GM19372 (cell line): ENCODE results near the gene SCAF8.
"Not testable (repeated sequence)": the region's sequence is repeated elsewhere in the genome, so short reads cannot be mapped to it uniquely, and the experiment has no call there.

Experiments used
- ATAC-seq: cut with Tn5 transposase; IDR thresholded peaks from one replicate; pipeline ENCODE4 v1.9.1; 2021; ENCODE audit warnings: mild to moderate bottlenecking, low read depth, moderate library complexity; ENCODE audit not compliant: unreplicated experiment

Gene SCAF8

DNA sequence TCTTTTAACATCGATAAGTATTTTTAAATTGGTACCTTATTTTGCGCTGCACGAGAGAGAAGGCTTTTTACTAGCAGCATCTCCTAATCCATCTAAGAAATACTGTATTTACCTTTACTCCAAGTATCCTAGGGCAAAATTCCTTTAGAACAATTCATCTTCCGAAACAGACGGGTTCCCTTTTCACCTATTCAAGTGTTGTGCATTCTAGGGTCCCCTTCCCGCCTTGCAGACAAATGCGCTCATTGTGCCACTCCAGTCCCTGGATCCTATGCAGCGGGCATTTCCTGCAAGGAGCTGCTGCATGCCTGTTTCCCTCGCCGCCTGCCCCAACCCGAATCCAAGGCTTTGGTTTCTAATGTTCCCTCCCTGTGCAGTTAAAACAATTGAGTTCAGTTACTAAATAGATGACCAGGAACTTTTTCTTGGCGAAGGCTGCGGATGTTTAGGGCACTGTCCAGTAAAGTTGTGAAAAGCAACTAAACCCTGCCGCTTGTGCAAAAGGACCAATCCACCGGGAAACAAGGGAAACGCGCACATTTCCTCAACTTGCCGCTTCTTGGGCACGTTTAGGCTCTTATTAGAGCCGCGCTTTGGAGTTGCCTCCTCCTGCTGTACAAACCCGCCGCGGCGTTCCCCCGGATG is 556 bp upstream of the SCAF8 start:
- no peak for ATAC-seq

DNA sequence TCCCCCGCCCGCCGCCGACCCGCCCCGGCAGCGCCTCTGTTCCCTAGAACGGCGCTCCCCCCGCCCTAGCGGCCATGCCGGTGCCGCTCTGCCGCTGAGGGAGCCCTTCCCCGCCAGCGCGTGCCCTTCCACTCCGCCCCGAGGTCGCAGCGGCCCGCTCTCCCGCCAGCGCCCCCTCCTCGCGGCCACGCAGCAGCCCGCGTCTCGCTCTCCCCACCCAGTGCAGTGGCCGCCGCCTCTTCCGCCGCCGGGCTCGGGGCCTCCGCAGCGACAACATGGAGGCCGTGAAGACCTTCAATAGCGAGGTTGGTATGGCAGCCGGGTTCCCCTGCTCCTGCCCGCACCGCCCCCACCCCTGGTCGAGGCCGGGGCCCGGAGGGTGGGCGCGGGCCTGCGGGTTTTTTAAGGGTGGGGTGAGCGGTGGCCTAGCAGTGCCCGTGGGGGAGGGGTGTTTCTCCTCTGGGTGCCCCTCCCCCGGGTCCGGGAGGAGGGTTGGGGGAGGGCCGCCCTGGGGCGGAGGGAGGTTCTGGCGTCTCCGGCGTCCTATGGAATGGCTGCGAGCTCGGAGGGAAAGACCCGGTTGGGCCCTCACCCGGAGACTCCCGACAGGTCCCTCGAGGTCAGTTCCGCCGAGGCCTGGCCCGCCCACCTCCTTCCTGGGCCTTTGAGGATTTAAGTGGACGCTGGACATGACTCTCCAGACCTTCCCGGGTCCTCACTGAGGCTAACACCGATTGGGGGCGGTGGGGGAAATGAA is 588 bp downstream of the SCAF8 start:
- peak; percentile 67 for ATAC-seq

DNA sequence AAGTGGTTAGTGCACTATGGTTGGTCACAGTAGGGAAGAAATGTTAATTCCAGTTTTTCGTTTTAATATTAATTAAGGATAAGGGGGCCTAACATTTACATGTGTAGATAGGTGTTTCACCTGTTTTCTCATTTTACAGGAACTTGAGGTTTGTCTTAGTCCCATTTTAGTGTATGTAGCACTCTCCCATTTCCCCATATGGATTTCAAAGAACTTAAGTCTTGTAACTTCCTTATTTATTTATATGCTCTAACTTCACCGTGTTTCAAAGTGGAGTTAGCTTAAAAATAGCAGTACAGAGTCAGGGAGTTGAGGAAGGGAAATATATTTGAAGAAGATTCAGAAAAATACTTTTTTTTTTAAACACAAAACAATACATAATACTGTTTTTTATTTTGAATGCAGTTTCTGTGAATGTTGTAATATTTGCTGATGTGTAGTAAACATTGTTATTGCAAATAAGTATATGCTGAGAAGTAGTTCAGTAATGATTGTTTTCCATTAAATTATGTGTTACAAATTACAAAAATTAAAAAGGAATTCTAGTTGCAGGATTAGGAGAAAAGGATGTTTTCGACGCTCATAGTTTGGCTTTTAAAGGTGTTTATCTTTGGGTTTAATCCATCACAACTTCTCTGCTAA is 3.5 kb downstream of the SCAF8 start:
- no peak for ATAC-seq

DNA sequence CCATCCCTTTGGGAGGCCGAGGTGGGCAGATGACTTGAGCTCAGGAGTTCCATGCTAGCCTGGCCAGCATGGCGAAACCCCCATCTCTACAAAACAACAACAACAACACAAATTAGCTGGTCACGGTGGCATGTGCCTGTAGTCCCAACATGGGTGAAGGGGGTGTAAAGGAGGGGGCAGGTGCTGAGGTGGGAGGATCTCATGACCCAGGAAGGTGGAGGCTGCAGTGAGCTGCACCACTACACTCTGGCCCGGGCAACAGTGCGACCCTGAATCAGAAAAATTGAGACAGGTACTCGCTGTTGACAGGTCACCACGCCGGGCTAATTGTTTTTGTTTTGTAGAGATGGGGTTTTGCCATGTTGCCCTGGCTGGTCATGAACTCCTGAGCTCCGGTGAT is 4.2 kb downstream of the SCAF8 start:
- no peak for ATAC-seq

DNA sequence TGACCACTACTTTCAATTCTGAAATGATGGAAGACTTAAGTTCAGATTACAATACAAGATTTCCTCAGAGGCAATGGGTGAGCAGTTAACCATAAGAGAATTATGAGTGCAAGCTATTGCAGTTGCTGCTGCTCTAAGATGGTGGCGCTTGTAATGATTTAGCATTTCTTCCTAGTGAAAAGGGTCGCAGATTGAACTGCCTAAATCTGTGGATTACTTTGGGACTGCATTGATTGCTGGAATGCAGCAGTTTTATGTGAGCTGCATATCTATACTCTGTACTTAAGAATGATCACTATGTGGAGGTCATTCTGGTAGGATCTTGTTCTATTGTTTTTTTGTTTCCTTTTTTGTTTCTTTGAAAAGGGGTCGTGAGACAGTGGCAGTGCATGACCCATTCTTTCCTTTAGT is 5.3 kb downstream of the SCAF8 start:
- ATAC-seq = no peak

DNA sequence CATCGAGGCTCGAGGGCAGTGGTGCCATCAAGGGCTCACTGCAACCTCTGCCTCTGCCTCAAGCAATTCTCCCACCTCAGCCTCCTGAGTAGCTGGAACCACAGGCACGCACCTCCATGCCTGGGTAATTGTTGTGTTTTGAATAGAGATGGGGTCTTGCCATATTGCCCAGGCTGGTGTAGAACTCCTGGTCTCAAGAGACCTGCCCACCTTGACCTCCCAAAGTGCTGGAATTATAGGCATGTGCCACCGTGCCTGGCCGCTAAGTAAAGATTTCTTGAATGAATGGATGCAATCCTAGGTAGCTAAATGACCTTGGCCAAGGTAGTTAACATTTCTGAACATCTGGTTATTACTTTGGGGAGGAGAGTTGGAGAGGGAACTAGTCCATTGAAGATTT is 7.4 kb downstream of the SCAF8 start:
- ATAC-seq = no peak

DNA sequence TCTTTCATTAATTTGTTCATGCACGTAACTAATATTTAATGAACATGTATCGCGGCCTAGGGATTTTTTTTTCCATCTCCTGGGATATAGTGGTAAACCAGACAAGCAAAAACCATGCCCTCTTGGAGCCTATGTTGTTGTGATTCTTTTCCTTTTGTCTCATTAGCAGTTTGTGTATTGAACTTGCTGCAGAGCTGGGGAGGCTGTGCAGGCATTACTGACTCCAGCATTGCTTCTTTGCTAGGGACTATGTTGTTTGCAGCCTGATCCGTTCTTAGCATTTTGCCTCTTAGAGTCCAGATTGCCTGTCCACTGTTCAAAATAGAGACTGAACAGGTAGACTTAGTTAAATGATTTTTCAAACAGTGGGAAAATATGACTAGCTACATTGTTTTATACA is 9.7 kb downstream of the SCAF8 start:
- no peak for ATAC-seq

DNA sequence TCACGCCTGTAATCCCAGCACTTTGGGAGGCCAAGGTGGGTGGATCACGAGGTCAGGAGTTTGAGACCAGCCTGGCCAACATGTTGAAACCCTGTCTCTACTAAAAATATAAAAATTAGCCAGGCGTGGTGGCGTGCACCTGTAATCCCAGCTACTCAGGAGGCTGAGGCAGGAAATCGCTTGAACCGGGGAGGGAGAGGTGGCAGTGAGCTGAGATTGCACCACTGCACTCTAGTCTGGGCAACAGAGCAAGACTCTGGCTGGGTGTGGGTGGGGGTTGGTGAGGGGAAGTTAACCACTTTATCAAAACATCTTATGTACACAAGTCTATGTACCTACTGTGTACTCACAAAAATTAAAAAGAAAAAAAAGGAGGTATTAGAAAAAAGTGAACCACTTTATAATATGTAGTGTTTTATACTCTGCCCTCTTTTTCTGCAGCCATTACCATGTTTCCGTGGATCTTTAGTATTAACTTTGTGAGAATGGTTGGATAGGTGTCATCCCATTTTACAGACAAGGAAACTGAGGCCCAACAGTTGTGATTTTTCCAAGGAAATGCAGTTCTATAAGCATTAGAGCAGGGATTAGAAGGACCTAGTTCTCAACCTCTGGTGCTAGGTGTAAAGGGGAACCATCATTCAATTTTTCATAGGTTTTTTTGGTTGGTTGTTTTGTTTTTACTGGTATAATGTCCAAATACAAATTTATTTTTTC is 11.0 kb downstream of the SCAF8 start:
- ATAC-seq = not testable (repeated sequence)

DNA sequence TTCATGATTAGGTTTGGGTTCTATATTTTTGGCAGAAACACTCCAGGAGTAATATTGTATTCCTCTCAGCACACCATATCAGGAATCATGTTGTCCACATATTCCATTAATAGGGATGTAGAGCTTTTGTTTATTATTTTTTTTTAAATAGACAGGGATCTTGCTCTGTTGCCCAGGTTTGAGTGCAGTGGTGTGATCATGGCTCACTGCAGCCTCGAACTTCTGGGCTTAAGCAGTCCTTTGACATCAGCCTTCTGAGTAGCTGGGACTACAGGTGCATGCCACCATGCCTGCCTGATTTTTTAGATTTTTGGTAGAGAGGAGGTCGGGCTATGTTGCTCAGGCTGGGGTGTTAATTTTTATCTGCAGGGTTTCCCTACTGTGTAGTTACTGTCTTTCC is 12.0 kb downstream of the SCAF8 start:
- no peak for ATAC-seq

DNA sequence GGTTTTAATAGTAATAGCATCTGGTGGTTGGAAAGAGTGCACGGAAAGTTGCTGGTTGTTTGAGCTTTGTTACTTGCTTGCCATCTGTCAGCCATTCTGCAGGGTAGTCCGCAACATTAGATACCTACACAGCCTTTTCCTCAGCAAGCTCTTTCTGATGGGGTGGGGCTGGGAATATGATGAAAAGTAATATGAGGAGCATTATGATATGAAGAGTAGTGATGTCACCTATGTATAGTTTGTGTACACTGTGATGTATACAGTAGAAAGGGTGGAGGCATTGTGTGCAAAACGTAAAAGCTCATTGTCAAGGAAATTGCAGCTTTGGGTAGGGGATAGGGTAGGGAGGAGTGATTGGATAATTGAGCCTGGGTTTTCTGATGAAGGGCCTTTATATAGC is 16.1 kb downstream of the SCAF8 start:
- ATAC-seq = no peak

DNA sequence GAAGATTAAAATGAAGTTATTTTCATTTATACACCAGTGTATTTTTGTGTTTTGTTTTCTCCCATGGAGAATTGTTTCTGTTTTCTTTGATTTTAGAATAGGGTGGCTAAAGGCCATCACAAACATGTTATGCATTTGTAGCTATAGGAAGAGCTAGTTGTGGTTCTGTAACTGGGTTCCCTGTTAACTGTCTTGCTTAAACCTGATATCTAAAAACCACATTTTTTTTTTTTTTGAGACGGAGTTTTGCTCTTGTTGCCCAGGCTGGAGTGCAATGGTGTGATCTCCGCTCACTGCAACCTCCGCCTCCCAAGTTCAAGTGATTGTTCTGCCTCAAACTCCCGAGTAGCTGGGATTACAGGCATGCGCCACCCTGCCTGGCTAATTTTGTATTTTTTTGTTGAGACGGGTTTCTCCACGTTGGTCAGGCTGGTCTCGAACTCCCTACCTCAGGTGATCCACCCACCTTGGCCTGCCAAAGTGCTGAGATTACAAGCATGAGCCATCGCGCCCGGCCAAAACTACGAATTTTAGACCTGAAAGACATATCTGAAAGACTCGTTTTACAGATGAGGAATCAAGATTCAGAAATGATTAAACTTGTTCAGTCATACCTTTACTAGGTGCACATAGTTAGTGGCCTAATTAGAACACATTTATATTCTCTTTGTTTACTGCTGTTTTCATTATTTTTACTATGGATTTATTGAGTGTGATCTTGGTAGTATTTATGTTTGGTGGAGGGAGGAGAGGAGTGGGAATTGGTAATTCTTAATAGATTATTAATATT is 18.0 kb downstream of the SCAF8 start:
- no peak for ATAC-seq

DNA sequence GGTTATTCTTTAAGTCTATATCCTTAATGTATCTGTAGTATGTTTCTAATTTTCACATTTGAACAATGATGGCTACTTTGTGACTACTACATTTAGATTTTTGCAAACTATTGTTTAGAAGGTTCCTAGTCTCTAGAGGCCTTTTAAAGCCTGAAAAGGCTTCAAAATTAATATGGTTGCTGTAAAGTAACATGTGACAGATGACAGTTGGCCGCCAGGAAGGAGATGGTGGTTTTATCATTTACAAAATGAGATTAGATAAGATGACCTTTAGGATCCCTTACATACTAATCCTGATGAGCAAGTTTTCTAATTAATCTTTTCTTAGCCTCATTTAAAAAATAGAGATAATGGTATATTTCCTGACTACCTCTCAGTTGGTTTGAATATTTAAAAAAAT is 18.8 kb downstream of the SCAF8 start:
- ATAC-seq = no peak

DNA sequence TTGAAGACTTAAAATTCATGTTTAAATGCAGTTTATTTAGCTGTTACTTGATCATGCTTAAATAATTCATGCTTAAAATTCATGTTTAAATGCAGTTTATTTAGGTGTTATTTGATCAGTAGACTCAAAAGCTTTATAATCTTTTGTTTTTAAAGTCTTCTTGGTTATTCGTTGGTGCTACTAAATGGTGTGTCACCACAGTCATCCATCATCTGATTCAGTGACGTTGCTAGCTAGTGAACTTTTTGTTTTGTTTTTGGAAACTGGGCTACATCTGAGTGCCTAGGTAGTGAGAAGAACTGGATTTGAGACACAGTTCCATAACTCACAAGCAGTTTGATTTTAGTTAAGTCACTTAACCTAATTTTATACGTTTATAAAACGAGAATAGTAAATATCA is 20.9 kb downstream of the SCAF8 start:
- ATAC-seq = no peak

DNA sequence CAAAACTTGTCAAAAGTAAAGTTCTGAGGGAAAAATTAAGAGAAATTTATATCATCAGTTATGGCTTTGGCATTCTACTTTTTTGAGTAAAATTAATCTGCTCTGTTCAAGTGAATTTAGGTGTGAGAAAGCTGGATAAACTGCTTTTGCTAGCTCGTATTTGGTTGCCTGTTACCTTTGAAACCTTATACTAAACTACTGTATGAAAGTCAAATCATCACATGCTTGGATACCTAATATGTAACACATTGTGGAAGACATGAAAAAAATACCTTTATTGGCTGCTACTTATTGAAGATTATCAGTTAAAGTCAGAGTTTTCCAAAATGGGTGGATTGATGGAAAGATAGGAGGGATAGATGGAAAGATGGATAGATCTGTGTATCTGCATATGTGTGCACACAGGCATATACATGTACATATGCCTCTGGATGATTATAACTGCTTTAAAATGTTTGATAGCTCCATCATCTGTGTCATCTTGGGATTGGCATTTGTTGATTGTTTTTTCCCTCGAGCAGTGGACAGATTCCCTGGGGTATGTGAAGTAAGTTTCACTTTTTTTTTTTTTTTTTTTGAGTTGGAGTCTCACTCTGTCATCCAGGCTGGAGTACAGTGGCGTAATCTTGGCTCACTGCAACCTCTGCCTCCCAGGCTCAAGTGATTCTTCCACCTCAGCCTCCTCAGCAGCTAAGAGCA is 24.3 kb downstream of the SCAF8 start:
- no peak for ATAC-seq

DNA sequence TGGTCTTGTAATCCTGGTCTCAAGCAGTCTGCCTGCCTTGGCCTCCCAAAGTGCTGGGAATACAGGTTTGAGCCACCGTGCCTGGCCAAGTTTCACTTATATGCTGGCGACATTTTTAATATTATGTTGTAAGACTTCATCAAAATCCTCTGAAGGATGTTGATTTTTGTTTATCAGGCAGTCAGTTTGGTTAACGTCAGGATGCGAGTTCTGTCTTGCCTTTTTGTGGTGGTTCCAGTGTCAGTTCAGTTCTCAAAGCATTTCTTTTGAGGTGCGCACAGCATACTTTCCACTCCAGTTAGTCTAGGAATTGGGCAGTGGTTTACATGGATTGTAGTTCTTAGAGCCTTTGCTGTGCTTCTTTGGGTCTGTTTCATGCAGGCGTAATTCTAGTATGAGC is 24.9 kb downstream of the SCAF8 start:
- no peak for ATAC-seq

DNA sequence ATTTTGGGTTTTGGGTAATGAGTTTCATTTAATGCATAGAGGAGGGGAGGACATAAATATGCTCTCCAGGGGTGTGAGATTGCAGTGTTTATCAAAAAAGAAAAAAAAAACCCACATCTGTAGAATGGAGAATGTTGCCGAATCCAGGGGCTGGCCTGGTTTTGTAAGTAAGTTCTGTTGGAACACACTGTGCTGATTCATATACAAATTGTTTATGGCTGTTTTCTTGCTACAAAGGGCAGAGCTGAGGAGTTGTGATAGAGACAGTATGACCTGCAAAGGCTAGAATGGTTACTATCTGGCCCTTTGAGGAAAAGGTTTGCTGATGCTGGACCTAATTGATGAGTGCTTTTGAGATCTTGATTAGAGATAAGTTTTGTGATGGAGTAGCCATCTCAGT is 30.4 kb downstream of the SCAF8 start:
- ATAC-seq = no peak

DNA sequence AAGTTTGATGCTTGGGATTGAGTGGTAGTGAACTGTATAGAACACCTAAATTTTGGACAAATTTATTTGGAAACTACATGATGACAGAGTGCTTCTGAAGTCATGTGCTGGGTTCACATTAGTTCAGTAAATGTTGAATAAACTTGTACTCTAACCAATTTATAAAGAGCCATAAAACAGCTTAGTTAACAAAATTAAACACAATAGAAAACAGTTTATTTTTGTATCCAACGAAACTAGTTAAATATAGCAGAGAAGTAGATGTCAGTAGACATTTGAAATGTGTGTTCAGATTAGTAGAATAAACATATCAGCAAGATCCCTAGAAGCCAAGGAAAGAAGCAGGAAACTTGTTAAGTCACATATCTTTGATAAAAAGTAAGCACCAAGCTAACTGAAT is 32.1 kb downstream of the SCAF8 start:
- no peak for ATAC-seq

DNA sequence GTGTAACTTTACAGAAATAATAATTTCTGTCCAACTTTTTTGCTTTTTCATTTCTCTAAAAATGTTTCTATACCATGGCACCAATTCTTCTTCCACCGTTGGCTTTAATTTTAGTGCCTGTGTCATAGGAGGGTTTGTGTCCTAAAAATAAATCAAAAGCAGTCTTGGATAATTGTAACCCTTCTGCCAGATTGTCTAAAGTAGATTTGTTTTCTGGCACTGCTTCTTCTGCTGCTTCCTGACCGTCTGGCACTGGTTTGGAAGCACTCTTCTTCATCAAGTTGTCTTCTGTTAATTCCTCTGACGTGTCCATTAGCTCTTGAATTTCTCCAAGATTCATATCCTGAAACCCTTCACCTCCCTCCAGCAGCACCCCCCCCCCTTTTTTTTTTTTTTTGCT is 33.1 kb downstream of the SCAF8 start:
- ATAC-seq = no peak

DNA sequence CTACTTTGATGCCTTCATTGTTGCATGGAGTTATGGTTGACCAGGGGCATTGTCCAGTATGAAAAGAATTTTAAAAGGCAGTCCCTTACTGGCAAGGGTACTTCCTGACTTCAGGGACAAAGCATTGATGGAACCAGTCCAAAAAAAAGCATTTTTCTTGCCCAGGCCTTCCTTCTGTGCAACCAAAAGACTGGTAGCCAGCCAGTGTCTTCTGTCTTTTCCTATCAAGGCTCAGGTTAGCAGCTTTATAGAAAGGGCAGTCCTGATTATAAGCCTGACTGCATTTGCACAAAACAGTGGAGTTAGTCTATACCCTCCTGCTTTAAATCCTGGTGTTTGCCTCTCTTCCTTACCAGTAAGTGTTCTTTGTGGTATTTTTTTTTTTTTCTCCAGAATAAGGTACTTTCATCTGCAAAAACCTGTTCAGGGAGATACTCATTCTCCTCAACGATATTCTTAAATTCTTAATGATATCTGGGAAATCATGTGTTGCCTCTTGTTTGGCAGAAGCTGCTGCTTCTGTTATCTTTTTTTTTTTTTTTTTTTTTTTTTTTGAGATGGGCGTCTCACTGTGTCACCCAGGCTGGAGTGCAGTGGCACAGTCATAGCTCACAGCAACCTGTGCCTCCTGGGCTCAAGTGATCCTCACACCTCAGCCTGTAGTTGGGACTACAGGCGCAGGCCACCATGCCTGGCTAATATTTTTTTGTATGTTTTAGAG is 33.9 kb downstream of the SCAF8 start:
- ATAC-seq = no peak
